DOHH2 (cell line): ENCODE data around the gene HIVEP3.

Source experiments
- CTCF ChIP-seq: fragments of 200-600 bp; sonication (generic); IDR thresholded peaks from one replicate; pipeline ENCODE4 v1.5.1; 2014; ENCODE audit warnings: antibody characterized with exemption, mild to moderate bottlenecking, low read depth, low read length; ENCODE audit not compliant: poor library complexity, severe bottlenecking
- EZH2phosphoT487 ChIP-seq: fragments of 200-600 bp; sonication (generic); IDR thresholded peaks from 2 replicates; pipeline ENCODE4 v1.6.1; 2017; ENCODE audit warnings: borderline replicate concordance, mild to moderate bottlenecking, antibody characterized with exemption, low read length, moderate library complexity, mixed read lengths

GRCh38 chr1:41615981-41616380, 302.7 kb downstream of the HIVEP3 start:
- TF ChIP-seq CTCF: no peak
- no peak for TF ChIP-seq EZH2phosphoT487
